ENCODE measurements around the gene ZNRF2.

DNA sequence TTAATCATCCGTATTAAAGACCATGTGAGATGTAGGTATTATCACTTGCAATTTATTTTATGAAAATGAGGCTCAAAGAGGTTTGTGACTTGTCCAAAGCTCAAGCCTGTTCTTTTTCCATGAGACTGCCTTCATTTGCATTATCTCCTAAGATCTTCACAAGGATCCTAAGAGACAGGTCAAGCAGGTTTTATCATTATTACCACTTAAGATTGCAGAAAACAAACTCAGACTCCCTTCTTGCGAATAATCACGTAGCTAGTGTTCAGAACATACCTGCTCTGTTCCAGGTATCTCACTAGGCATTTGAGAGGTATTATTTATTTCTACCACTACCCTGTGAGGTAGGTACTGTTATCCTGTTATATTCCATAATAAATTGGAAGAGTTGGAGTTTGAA is 64.8 kb downstream of the ZNRF2 start:
- no peak for TF ChIP-seq POLR2A (IDR thresholded peaks at IDR 0.05; ENCODE audit: low read depth, low read length)
- TF ChIP-seq, protein P1, sequence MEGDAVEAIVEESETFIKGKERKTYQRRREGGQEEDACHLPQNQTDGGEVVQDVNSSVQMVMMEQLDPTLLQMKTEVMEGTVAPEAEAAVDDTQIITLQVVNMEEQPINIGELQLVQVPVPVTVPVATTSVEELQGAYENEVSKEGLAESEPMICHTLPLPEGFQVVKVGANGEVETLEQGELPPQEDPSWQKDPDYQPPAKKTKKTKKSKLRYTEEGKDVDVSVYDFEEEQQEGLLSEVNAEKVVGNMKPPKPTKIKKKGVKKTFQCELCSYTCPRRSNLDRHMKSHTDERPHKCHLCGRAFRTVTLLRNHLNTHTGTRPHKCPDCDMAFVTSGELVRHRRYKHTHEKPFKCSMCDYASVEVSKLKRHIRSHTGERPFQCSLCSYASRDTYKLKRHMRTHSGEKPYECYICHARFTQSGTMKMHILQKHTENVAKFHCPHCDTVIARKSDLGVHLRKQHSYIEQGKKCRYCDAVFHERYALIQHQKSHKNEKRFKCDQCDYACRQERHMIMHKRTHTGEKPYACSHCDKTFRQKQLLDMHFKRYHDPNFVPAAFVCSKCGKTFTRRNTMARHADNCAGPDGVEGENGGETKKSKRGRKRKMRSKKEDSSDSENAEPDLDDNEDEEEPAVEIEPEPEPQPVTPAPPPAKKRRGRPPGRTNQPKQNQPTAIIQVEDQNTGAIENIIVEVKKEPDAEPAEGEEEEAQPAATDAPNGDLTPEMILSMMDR (conservative IDR thresholded peaks at IDR 0.05; ENCODE audit: low read depth, low read length): no peak
- TF ChIP-seq, protein P2, sequence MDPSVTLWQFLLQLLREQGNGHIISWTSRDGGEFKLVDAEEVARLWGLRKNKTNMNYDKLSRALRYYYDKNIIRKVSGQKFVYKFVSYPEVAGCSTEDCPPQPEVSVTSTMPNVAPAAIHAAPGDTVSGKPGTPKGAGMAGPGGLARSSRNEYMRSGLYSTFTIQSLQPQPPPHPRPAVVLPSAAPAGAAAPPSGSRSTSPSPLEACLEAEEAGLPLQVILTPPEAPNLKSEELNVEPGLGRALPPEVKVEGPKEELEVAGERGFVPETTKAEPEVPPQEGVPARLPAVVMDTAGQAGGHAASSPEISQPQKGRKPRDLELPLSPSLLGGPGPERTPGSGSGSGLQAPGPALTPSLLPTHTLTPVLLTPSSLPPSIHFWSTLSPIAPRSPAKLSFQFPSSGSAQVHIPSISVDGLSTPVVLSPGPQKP (IDR thresholded peaks at IDR 0.05; ENCODE audit: borderline replicate concordance, low read depth, low read length): no peak

Measured in IMR-90 (cell line).